GM12872 (cell line): Measurements from ENCODE around the gene HGF.

Experiments
- CTCF ChIP-seq: IDR thresholded peaks from 3 replicates; pipeline ENCODE4 v1.5.1; 2011; ENCODE audit warnings: low read depth, mild to moderate bottlenecking, low read length, moderate library complexity; ENCODE audit not compliant: insufficient read depth

Gene HGF

DNA sequence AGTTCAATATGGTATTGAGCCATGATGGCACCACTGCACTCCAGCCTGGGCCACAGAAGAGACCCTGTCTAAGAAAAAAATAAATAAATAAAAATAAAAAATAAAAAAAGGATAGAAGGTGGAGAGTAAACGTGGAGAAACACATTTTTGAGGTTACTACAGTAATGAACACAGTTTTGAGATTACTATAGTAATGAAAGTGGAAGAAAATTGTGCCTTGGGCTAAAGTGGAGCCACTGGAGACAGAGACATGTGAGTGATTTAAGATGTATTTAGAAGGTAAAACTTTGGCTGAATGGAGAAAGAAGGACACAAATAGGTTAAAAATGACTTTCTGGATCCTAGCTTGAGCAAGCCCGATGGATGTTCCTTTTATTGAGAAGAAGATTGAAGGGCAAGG, 76.8 kb downstream of the HGF start:
- TF ChIP-seq CTCF, result no peak

GRCh38 chr7:81692146-81692905, 77.5 kb downstream of the HGF start:
- no peak for TF ChIP-seq CTCF

- TF ChIP-seq CTCF, result no peak
Observed at GRCh38 chr7:81691199-81691821, 78.5 kb downstream of the HGF start.

DNA sequence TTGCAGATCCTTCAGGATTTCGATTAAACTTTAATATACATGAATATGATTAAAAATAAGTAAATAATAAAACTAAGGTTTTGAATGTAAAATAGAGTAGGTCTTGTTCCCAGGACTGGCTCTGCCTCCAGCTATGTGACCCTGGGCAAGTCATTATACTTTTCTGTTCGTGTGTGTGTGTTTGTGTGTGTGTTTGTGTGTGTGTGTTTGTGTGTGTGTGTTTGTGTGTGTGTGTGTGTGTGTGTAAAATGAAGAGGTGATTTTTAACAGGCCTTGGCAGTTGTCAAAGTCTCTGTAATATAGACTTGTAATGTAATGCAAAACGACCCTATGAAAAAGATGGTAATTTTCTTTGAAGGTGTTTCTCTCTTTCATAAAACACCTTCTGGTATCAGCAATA, 79.2 kb downstream of the HGF start:
- TF ChIP-seq CTCF, result no peak

- TF ChIP-seq CTCF, result no peak
Observed at GRCh38 chr7:81690251-81690650, 79.6 kb downstream of the HGF start.

DNA sequence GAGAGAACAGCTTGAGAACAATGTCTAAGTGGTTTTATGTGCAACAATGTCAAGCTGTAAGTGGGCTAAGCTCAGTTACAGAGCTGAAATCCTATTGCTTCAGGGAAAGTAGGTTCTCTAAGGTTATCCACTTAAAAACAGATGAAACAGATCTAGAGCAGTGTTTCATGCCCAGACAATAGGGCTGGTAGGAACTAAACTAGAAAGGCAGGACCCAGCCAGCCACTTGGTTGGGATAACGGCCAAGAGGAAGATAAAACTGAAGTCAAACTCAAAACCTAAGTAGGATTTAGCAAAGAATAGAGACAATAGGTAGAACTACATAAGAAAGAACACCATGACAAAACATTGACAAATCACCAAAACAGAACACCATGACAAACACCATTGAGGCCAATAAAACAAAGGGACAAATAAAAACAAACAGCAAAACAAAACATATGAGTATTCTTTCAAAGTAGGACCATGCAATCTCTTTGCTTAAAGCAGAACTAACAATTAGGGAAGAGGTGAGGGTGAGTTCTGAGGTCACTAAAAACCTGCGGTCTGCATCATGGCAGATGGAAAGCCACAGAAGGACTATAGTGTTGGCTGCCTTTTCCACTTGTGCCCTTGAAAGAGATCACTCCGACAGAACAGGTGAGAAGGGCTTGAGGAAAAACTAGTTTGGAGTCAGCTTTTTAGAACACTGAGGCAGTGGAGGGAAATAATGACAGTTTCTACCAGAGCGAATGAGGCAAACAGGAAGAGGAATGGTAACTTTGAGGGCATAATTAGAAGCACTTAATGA, 81.0 kb downstream of the HGF start:
- no peak for TF ChIP-seq CTCF

- TF ChIP-seq CTCF, result no peak
Observed at GRCh38 chr7:81687062-81687461, 82.8 kb downstream of the HGF start.
